Esophagus squamous epithelium (tissue), 4 donors: ENCODE results near the gene VRK2.

Source experiments
- CTCF ChIP-seq, 6 experiments: fragments of 450-650 bp in 4 of 6; fragments of 200-600 bp in 2 of 6; sonication (generic) in 2 of 6; IDR thresholded peaks; one replicate each; pipeline ENCODE4 v1.5.1; 2016 to 2019; ENCODE audit warnings: antibody characterized with exemption in 6 of 6, mild to moderate bottlenecking in 4 of 6, moderate library complexity in 4 of 6
- POLR2A ChIP-seq, 4 donors: fragments of 450-650 bp; IDR thresholded peaks; one replicate each; pipeline ENCODE4 v1.6.1; 2017; ENCODE audit warnings: antibody characterized with exemption in 4 of 4, mild to moderate bottlenecking in 4 of 4, moderate library complexity in 3 of 4

GRCh38 chr2:58137856-58138255, 91.2 kb downstream of the VRK2 start:
- TF ChIP-seq CTCF (IDR thresholded peaks at IDR 0.05) (no peak), POLR2A (IDR thresholded peaks at IDR 0.05) (no peak)
